Measurements from ENCODE around the gene SULT1A2. TPM values are rescaled to one million over a fixed set of nuclear protein-coding genes. Genes with fewer than 3 reads are reported as not detected.
A peak's percentile ranks its signal among the peaks of the same experiment; 100 is the strongest.
"Not testable (repeated sequence)": the region's sequence is repeated elsewhere in the genome, so short reads cannot be mapped to it uniquely, and the experiment has no call there.

SULT1A2 gene
- total RNA-seq, 1 experiment from 2014 or later = 2.8 TPM

GRCh38 chr16:28609631-28610594 lies 13.1 kb upstream of the SULT1A2 start, which contains the start of gene SULT1A1:
Gene SULT1A1, minus strand, starts transcription at chr16:28610044. Its CDS starts 1,189 bp downstream, at chr16:28608855.
- DNase-seq (ENCODE audit: low spot score) = peak; percentile 45

DNA sequence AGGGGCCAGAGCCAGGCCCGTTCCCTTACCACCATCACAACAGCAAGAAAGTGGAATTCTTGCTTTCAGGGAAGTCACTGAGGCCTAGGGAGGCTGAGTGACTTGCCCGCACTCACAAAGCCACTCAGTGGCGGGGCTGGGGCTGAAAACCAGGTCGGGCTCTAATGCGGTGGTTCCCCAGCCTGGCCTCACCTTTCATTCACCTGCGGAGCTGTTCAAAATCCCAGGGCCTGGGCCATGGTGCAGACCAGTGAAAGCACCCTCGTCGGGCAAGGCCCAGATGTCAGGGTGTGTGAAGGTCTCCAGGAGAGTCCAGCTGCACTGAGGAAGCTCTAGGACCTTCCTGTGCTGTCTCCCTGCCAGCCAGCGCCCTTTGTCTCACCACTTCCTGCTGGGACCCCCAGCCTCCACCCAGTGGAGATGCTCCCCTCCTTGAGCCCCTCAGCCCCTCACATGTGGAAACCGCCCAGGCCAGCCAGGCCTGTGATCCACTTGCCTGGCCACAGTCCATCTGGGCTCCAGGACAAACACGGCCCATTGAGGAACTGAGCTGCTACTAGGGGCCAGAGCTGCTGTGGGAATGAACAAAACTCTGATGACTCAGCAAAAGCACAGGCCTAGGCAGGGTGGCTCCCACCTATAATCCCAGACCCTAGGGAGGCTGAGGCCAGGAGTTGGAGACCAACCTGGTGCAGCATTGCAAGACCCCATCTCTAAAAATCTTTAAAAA lies 12.2 kb upstream of the SULT1A2 start:
- not testable (repeated sequence) for DNase-seq (ENCODE audit: low spot score)

GRCh38 chr16:28608496-28608808 lies 11.6 kb upstream of the SULT1A2 start:
- DNase-seq (ENCODE audit: low spot score) = not testable (repeated sequence)

- DNase-seq (ENCODE audit: low spot score) = not testable (repeated sequence)
These were observed 11.0 kb upstream of the SULT1A2 start for GRCh38 chr16:28607681-28608495.

- DNase-seq (ENCODE audit: low spot score) = no peak
These were observed 10.3 kb upstream of the SULT1A2 start for GRCh38 chr16:28607116-28607623.

DNA sequence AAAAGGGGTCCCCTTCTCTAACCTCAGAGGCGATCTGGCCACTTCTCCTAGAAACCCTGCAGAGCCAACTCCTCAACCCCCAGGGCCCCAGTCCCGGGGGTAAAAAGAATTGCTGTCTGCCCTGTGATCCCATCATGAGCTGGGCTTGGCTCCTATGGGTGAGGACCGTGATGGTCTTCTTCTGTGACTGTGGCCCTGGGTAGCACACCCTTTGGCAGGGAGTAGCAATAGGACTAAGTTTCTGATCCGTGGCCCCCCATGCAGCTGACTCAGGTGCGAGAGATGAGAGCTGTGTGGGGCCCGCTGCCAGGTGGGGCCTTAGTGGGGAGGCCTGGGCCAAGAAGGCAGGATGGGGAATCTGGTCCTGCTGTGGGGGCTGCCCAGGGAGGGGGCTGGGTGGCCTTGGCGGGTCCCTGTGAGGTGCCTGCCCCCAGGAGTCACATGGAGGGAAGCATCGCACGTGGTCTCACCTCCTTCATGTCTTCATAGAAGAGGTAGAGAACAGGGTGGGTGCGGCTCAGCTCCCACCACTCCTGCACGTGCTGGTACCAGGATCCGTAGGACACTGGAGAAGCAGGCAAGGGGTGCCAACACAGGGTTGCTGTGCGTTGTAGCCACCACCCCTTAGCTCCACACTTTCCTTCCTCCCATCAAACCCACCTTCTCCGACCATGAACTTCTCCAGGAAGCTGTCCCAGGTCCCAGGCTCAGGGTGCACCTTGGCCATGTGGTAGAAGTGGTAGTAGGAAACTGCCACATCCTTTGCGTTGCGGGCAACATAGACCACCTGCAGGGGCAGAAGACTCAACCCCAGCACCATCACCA lies 9.7 kb upstream of the SULT1A2 start:
- DNase-seq (ENCODE audit: low spot score) = no peak

- DNase-seq (ENCODE audit: low spot score) = no peak
These were observed 7.3 kb upstream of the SULT1A2 start for GRCh38 chr16:28604186-28604565.

DNA sequence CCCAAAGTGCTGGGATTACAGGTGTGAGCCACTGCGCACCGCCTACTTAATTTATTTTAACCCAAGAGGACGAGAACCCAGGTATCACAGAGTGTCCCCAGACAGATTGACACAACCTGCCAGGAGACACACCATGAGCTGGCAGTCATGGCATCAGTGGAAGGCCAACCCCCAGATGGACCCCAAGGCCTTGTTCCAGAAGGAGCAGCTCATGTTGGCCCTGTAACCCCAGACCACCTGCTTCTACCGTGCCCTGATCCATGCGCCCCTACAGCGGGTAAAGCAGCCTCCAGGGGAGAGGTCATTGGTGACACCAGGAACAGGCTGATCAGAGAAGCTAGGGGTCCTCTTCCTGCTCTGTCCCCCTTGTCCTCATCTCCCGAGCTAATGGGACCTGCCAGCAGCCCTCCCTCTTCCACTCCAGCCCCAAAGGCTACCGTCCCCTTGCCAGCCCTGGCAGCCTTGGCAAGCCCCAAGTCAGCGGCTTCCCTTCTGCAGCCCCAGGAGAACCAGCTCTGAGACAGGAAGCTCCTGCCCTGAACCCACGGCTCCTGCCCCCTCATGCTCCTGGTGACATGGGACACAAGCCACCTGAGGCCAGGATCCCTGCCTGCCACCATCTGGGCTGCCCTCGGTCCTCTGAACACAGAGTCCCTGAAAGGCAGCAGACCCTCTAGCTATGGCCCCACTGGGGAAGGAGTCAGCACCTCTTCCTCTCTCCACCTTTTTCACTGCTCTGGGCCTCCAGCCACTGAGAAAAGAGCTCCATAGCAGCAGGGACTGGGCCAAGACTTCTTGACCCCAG lies 6.7 kb upstream of the SULT1A2 start:
- DNase-seq (ENCODE audit: low spot score) = no peak

DNA sequence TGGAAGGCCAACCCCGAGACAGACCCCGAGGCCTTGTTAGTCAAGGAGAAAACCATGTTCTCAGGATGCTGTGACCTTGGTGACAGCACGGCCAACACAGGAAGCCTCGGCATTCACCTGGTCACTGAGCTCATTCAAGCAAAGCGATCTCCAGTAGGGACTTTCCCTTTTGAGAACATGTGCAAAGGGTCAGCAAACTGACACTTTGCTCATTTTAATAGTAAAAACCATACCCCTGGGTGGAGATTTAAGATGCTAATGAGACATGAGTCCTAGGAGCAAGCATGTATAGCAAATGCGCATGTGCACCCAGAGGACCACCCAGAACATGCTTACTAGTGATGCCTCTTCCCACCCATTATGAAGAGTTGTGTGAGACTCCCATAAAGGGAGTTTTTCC lies 5.7 kb upstream of the SULT1A2 start:
- DNase-seq (ENCODE audit: low spot score) = no peak

DNA sequence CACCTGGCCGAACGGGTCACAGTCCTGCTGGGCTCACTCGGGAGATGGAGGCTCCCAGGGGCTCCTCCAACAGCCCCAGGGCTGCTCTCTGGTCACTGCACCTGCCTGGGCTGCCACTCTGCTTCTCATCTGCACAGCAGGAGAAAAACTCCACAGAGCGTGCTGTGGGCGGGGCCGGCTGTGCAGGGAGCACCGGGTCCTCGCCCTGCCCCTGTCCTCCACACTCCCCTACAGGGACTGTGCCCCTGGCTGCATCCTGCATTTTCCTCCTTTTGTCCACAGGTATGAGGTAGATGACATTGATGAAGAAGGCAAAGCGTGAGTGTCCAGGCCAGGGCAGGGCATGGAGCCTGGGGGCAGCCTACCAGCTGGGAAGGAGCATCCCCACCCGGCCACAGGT lies 5.2 kb upstream of the SULT1A2 start:
- DNase-seq (ENCODE audit: low spot score) = not testable (repeated sequence)

DNA sequence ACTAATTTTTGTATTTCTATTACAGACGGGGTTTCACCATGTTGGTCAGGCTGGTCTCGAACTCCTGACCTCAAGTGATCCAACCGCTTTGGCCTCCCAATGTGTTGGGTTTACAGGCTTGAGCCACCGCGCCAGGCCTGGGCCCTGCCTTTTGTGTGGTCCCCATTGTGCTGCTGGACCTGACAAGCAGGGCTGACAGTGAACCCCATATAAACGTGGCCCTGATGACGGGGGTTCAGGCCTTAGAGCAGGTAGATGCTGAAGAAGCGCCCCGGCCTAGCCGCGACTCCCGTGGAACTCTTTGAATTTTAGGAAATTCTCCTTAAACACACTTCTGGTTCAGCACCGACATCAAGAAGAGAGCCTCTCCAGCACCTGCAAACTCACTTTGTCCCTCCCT lies 4.7 kb upstream of the SULT1A2 start:
- not testable (repeated sequence) for DNase-seq (ENCODE audit: low spot score)

DNA sequence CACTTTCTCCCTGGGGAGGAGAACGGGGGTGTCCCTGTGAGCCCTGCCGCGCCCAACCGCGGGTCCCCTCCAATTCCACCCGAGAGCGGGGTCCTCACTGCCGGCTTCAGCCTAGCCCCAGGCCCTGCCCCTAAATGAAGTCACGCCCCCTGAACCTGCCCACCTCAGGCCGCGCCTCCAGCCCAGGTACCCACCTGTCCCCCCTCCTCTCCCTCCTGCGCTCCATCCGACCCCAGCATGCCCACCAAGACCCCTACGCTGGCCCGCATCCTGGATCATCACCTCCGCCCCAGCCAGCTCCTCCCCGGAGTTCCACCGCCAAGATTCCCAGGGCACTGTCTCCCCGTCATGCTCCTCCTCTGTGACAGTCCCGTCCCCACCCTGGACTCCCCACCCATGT lies 4.1 kb upstream of the SULT1A2 start:
- not testable (repeated sequence) for DNase-seq (ENCODE audit: low spot score)

DNA sequence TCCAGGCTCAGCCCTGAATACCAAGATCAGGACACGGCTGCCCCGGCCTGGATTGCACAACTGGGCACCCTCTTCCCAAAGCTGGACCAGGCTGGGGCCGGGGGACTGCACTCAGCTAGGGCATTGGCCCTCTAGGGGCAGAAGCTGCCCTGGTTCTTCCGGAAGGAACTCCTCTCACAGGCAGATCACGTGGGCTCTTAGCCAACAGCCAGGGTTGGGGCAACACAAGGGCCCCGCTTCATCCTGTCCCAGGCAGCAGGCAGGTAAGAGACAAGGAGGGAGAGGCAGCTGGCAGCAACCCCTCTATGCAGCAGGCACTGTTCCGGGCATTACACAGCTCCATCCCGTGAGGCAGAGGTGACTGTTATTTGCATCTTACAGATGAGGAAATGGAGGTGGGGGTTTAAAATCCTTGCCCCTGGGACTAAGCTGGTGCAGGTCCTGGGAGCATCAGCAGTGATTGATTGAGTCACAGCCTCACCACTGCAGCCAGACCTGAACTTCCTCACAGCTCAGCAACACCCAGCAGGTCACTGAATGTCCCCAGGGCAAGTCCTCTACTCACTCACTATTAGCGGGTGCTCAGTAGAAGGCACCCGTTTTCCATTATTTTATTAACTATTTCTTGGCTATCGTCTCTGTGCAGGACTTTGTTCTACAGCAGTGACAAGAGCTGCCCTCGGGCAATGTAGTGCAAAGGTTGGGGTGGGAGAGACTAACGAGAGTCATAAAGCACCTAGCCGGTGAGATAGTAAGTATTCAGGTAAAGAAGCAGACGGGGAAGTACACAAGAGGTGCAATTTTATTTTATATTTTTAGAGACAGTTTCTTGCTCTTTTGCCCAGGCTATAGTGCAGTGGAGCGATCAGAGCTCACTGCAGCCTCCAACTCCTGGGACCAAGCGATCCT lies 2.8 kb upstream of the SULT1A2 start:
- not testable (repeated sequence) for DNase-seq (ENCODE audit: low spot score)

GRCh38 chr16:28597692-28598261 lies 927 bp upstream of the SULT1A2 start:
- DNase-seq (ENCODE audit: low spot score) = no peak

GRCh38 chr16:28596115-28596630 lies 677 bp downstream of the SULT1A2 start:
- no peak for DNase-seq (ENCODE audit: low spot score)

- not testable (repeated sequence) for DNase-seq (ENCODE audit: low spot score)
These were observed 1.4 kb downstream of the SULT1A2 start for GRCh38 chr16:28595451-28595850.

DNA sequence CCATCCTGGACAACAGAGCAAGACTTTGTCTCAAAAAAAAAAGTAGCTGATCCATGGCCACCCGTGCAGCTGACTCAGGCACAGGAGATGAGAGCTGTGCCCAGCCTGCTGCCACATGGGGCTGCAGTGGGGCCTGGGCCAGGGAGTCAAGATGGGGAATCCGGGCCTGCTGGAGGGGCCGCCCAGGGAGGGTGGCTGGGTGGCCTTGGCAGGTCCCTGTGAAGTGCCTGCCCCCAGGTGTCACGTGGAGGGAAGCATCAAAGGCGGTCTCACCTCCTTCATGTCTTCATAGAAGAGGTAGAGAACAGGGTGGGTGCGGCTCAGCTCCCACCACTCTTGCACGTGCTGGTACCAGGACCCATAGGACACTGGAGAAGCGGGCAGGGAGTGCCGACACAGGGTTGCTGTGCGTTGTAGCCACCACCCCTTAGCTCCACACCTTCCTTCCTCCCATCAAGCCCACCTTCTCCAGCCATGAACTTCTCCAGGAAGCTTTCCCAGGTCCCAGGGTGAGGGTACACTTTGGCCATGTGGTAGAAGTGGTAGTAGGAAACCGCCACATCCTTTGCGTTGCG lies 3.8 kb downstream of the SULT1A2 start:
- no peak for DNase-seq (ENCODE audit: low spot score)

- DNase-seq (ENCODE audit: low spot score) = no peak
These were observed 4.3 kb downstream of the SULT1A2 start for GRCh38 chr16:28592511-28592910.
